Activated naive CD8-positive, alpha-beta T cell treated with anti-CD3 and anti-CD28 coated beads, Interleukin-2, amount 50 U/mL, for 24 hours (primary cell): ENCODE data around the gene EXOC4.
A peak's percentile ranks its signal among the peaks of the same experiment; 100 is the strongest.

Source experiments
- ATAC-seq: fragments of 150-1000 bp; cut with Tn5 transposase; one replicate; pipeline ENCODE4 v1.10.0; 2021
- DNase-seq: peaks from one replicate; pipeline ENCODE4 v3.0.0; 2021
- H3K27ac Mint-ChIP-seq: one replicate; pipeline ENCODE4 v1.8.0; 2021; ENCODE audit warnings: mild to moderate bottlenecking, mixed read lengths
- H3K27me3 Mint-ChIP-seq: one replicate; pipeline ENCODE4 v1.8.0; 2021; ENCODE audit warnings: mixed read lengths
- H3K36me3 Mint-ChIP-seq: one replicate; pipeline ENCODE4 v1.8.0; 2021; ENCODE audit warnings: low read depth, mixed read lengths
- H3K4me1 Mint-ChIP-seq: one replicate; pipeline ENCODE4 v1.8.0; 2021; ENCODE audit warnings: mixed read lengths
- H3K4me3 Mint-ChIP-seq: one replicate; pipeline ENCODE4 v1.8.0; 2021; ENCODE audit warnings: mild to moderate bottlenecking, moderate library complexity, mixed read lengths
- H3K9me3 Mint-ChIP-seq: one replicate; pipeline ENCODE4 v1.8.0; 2021; ENCODE audit warnings: mixed read lengths

Gene EXOC4

GRCh38 chr7:133850497-133851280 lies 597.8 kb downstream of the EXOC4 start:
- DNase-seq (no peak), ATAC-seq (no peak)
- H3K9me3 Mint-ChIP-seq = no peaks in the 10 kb centered on the region
- H3K4me1 Mint-ChIP-seq = no peaks in the 10 kb centered on the region
- H3K4me3 Mint-ChIP-seq = no peak overlapping the region
- H3K36me3 Mint-ChIP-seq = no peaks in the 10 kb centered on the region
- no peaks in the 10 kb centered on the region for H3K27me3 Mint-ChIP-seq
- H3K27ac Mint-ChIP-seq = no peak overlapping the region

- Mint-ChIP-seq H3K27me3 (no peaks in the 10 kb centered on the region), H3K4me1 (no peaks in the 10 kb centered on the region), H3K27ac (no peak overlapping the region), H3K9me3 (no peaks in the 10 kb centered on the region), H3K4me3 (no peak overlapping the region), H3K36me3 (no peaks in the 10 kb centered on the region)
- no peak for ATAC-seq
- DNase-seq = no peak
Observed at GRCh38 chr7:133851411-133851810, 598.5 kb downstream of the EXOC4 start.

- H3K4me1 Mint-ChIP-seq = no peaks in the 10 kb centered on the region
- DNase-seq = no peak
- peaks cover 2% of the 10 kb centered on the region for H3K36me3 Mint-ChIP-seq
- no peak overlapping the region for H3K4me3 Mint-ChIP-seq
- no peak overlapping the region for H3K27ac Mint-ChIP-seq
- no peaks in the 10 kb centered on the region for H3K27me3 Mint-ChIP-seq
- ATAC-seq = no peak
- H3K9me3 Mint-ChIP-seq = no peaks in the 10 kb centered on the region
Observed at GRCh38 chr7:133853706-133854276, 600.9 kb downstream of the EXOC4 start.

GRCh38 chr7:133854739-133855138 lies 601.9 kb downstream of the EXOC4 start:
- ATAC-seq (no peak), DNase-seq (no peak)
- no peaks in the 10 kb centered on the region for H3K4me1 Mint-ChIP-seq
- no peak overlapping the region for H3K27ac Mint-ChIP-seq
- H3K36me3 Mint-ChIP-seq = peaks cover 2% of the 10 kb centered on the region
- no peaks in the 10 kb centered on the region for H3K9me3 Mint-ChIP-seq
- H3K4me3 Mint-ChIP-seq = no peak overlapping the region
- H3K27me3 Mint-ChIP-seq = no peaks in the 10 kb centered on the region

GRCh38 chr7:133857376-133858119 lies 604.7 kb downstream of the EXOC4 start:
- no peak for DNase-seq
- Mint-ChIP-seq H3K27me3 (no peaks in the 10 kb centered on the region), H3K36me3 (peaks cover 2% of the 10 kb centered on the region), H3K9me3 (no peaks in the 10 kb centered on the region), H3K4me1 (no peaks in the 10 kb centered on the region), H3K27ac (no peak overlapping the region), H3K4me3 (no peak overlapping the region)
- no peak for ATAC-seq

- H3K36me3 Mint-ChIP-seq = peaks cover 2% of the 10 kb centered on the region
- no peaks in the 10 kb centered on the region for H3K27me3 Mint-ChIP-seq
- H3K4me1 Mint-ChIP-seq = no peaks in the 10 kb centered on the region
- H3K9me3 Mint-ChIP-seq = no peaks in the 10 kb centered on the region
- DNase-seq = no peak
- ATAC-seq = no peak
- H3K27ac Mint-ChIP-seq = no peak overlapping the region
- H3K4me3 Mint-ChIP-seq = no peak overlapping the region
Observed at GRCh38 chr7:133858311-133858710, 605.4 kb downstream of the EXOC4 start.

- H3K27ac Mint-ChIP-seq = no peak overlapping the region
- H3K27me3 Mint-ChIP-seq = no peaks in the 10 kb centered on the region
- no peak for DNase-seq
- no peak for ATAC-seq
- no peaks in the 10 kb centered on the region for H3K4me1 Mint-ChIP-seq
- no peak overlapping the region for H3K4me3 Mint-ChIP-seq
- peaks cover 2% of the 10 kb centered on the region for H3K36me3 Mint-ChIP-seq
- H3K9me3 Mint-ChIP-seq = no peaks in the 10 kb centered on the region
Observed at GRCh38 chr7:133859231-133859630, 606.4 kb downstream of the EXOC4 start.

- no peak overlapping the region for H3K27ac Mint-ChIP-seq
- H3K27me3 Mint-ChIP-seq = no peaks in the 10 kb centered on the region
- ATAC-seq (no peak), DNase-seq (no peak)
- H3K36me3 Mint-ChIP-seq = peaks cover 2% of the 10 kb centered on the region
- no peaks in the 10 kb centered on the region for H3K4me1 Mint-ChIP-seq
- no peak overlapping the region for H3K4me3 Mint-ChIP-seq
- H3K9me3 Mint-ChIP-seq = no peaks in the 10 kb centered on the region
Observed at GRCh38 chr7:133859871-133860450, 607.1 kb downstream of the EXOC4 start.

GRCh38 chr7:133860628-133861335 lies 607.9 kb downstream of the EXOC4 start:
- H3K27ac Mint-ChIP-seq = no peak overlapping the region
- H3K4me3 Mint-ChIP-seq = no peak overlapping the region
- H3K27me3 Mint-ChIP-seq = no peaks in the 10 kb centered on the region
- no peaks in the 10 kb centered on the region for H3K9me3 Mint-ChIP-seq
- H3K36me3 Mint-ChIP-seq = peaks cover 2% of the 10 kb centered on the region
- ATAC-seq (no peak), DNase-seq (no peak)
- no peaks in the 10 kb centered on the region for H3K4me1 Mint-ChIP-seq

GRCh38 chr7:133861876-133862275 lies 609.0 kb downstream of the EXOC4 start:
- no peak for DNase-seq
- Mint-ChIP-seq H3K9me3 (no peaks in the 10 kb centered on the region), H3K36me3 (peaks cover 2% of the 10 kb centered on the region), H3K27ac (no peak overlapping the region), H3K4me1 (no peaks in the 10 kb centered on the region), H3K27me3 (no peaks in the 10 kb centered on the region), H3K4me3 (no peak overlapping the region)
- no peak for ATAC-seq

- DNase-seq (no peak), ATAC-seq (no peak)
- no peak overlapping the region for H3K27ac Mint-ChIP-seq
- H3K27me3 Mint-ChIP-seq = no peaks in the 10 kb centered on the region
- H3K4me3 Mint-ChIP-seq = no peak overlapping the region
- H3K4me1 Mint-ChIP-seq = no peaks in the 10 kb centered on the region
- no peaks in the 10 kb centered on the region for H3K9me3 Mint-ChIP-seq
- H3K36me3 Mint-ChIP-seq = no peaks in the 10 kb centered on the region
Observed at GRCh38 chr7:133863362-133864061, 610.6 kb downstream of the EXOC4 start.

- H3K4me3 Mint-ChIP-seq = no peak overlapping the region
- H3K27me3 Mint-ChIP-seq = no peaks in the 10 kb centered on the region
- DNase-seq (no peak), ATAC-seq (no peak)
- H3K4me1 Mint-ChIP-seq = peaks cover 23% of the 10 kb centered on the region
- no peak overlapping the region for H3K27ac Mint-ChIP-seq
- no peaks in the 10 kb centered on the region for H3K9me3 Mint-ChIP-seq
- H3K36me3 Mint-ChIP-seq = peaks cover 8% of the 10 kb centered on the region
Observed at GRCh38 chr7:133869556-133869955, 616.7 kb downstream of the EXOC4 start.

- Mint-ChIP-seq H3K4me3 (no peak overlapping the region), H3K4me1 (peaks cover 31% of the 10 kb centered on the region), H3K27ac (no peak overlapping the region), H3K27me3 (no peaks in the 10 kb centered on the region), H3K9me3 (no peaks in the 10 kb centered on the region), H3K36me3 (peaks cover 15% of the 10 kb centered on the region)
- no peak for ATAC-seq
- no peak for DNase-seq
Observed at GRCh38 chr7:133871757-133872156, 618.9 kb downstream of the EXOC4 start.

- no peaks in the 10 kb centered on the region for H3K9me3 Mint-ChIP-seq
- peaks cover 15% of the 10 kb centered on the region for H3K36me3 Mint-ChIP-seq
- peak overlapping the region; percentile 59 for H3K27ac Mint-ChIP-seq
- no peak overlapping the region for H3K4me3 Mint-ChIP-seq
- peaks cover 34% of the 10 kb centered on the region for H3K4me1 Mint-ChIP-seq
- DNase-seq (no peak), ATAC-seq (no peak)
- H3K27me3 Mint-ChIP-seq = no peaks in the 10 kb centered on the region
Observed at GRCh38 chr7:133873187-133873586, 620.3 kb downstream of the EXOC4 start.
